Stimulated activated naive CD8-positive, alpha-beta T cell treated with anti-CD3 and anti-CD28 coated beads, Interleukin-15, Interleukin-2, amounts not matched to agents 100 ng/mL and 50 ng/mL, for 24 hours (primary cell): Measurements from ENCODE around the gene ZBTB4.

Experiments used
- H3K27ac Mint-ChIP-seq: one replicate; pipeline ENCODE4 v1.8.0; 2021; ENCODE audit warnings: mild to moderate bottlenecking, mixed read lengths
- H3K27me3 Mint-ChIP-seq: one replicate; pipeline ENCODE4 v1.8.0; 2021; ENCODE audit warnings: mixed read lengths
- H3K36me3 Mint-ChIP-seq: one replicate; pipeline ENCODE4 v1.8.0; 2021; ENCODE audit warnings: low read depth, mixed read lengths
- H3K4me1 Mint-ChIP-seq: one replicate; pipeline ENCODE4 v1.8.0; 2021; ENCODE audit warnings: low read depth, mixed read lengths
- H3K4me3 Mint-ChIP-seq: one replicate; pipeline ENCODE4 v1.8.0; 2021; ENCODE audit warnings: mild to moderate bottlenecking, mixed read lengths
- H3K9me3 Mint-ChIP-seq: one replicate; pipeline ENCODE4 v1.8.0; 2021; ENCODE audit warnings: mixed read lengths

The ZBTB4 gene, protein sequence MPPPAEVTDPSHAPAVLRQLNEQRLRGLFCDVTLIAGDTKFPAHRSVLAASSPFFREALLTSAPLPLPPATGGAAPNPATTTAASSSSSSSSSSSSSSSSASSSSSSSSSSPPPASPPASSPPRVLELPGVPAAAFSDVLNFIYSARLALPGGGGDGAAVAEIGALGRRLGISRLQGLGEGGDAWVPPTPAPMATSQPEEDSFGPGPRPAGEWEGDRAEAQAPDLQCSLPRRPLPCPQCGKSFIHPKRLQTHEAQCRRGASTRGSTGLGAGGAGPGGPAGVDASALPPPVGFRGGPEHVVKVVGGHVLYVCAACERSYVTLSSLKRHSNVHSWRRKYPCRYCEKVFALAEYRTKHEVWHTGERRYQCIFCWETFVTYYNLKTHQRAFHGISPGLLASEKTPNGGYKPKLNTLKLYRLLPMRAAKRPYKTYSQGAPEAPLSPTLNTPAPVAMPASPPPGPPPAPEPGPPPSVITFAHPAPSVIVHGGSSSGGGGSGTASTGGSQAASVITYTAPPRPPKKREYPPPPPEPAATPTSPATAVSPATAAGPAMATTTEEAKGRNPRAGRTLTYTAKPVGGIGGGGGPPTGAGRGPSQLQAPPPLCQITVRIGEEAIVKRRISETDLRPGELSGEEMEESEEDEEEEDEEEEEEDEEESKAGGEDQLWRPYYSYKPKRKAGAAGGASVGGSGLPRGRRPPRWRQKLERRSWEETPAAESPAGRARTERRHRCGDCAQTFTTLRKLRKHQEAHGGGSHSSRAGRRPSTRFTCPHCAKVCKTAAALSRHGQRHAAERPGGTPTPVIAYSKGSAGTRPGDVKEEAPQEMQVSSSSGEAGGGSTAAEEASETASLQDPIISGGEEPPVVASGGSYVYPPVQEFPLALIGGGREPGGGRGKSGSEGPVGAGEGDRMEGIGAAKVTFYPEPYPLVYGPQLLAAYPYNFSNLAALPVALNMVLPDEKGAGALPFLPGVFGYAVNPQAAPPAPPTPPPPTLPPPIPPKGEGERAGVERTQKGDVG

DNA sequence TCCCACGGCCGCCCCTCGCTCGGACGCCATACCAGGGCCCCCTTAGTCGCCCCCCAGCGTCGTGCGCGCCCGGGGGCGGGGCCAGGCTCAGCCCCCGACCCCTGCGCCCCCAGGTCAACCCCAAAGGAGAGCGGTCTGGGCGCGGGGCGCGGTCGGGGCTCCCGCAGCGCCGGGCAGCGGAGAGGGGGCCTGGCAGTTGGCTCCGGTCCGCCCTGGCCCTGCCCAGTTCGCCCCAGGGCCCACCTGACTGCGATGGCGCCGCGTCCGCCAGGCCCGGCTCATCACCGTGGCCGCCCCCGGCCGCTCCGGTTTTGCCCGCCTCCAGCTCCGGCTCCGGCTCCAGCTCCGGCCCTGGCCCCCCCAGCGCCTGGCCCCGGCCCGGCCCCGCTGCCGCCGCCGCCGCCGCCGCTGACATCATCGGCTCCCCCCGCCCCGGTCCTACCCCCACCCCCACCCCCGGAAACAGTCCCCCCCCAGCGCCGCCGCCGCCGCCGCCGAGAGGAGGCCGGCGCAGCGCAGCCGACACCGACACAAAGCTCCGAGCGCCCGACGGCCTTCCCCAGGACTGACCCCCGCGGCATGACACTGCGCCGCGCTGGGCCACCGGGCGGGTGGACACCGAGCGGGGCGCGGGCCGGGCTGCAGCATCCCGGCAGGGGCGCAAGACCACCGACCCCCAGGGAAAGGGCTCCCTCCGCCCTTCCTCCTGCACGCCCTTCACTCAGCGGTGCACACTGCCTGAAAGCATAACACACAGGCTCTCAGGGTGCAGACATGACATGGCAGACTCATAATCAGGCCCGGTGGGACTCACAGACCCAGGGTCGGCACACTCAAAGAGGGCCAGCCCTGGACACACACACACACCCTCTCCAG lies at the start of gene ZBTB4:
TSS of gene ZBTB4 (minus strand) at position 419 of the 876 bp plus-strand sequence. CDS start 12,830 bp downstream, outside the sequence.
- no peaks in the 10 kb centered on the region for H3K9me3 Mint-ChIP-seq
- no peaks in the 10 kb centered on the region for H3K27me3 Mint-ChIP-seq
- H3K4me1 Mint-ChIP-seq: peaks cover 75% of the 10 kb centered on the region
- H3K27ac Mint-ChIP-seq: peak within 1 kb of the TSS; percentile 93
- peak within 1 kb of the TSS; percentile 91 for H3K4me3 Mint-ChIP-seq
- no peaks in the 10 kb centered on the region for H3K36me3 Mint-ChIP-seq

DNA sequence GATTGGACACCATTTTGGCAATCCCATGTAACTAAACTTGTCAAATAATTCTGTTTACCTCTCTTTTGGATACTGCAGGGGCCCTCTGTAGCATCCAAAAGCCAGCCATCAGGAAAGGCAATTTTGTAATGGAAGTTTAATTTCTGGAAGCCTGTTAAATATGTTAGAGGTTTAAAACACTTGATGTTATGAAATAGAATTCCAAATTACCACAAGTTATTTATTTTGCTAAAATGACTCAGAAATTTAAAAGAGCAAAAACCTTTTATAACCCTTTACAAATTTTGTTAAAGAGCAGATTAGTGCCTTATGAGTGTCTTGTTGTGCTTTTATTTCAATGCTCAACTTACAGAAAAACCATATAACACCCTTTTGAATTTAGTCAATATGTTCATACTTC lies 49.4 kb upstream of the ZBTB4 start:
- peaks cover 3% of the 10 kb centered on the region for H3K36me3 Mint-ChIP-seq
- H3K27me3 Mint-ChIP-seq: no peaks in the 10 kb centered on the region
- H3K4me1 Mint-ChIP-seq: no peaks in the 10 kb centered on the region
- H3K27ac Mint-ChIP-seq: no peak overlapping the region
- no peak overlapping the region for H3K4me3 Mint-ChIP-seq
- H3K9me3 Mint-ChIP-seq: peaks cover 8% of the 10 kb centered on the region

DNA sequence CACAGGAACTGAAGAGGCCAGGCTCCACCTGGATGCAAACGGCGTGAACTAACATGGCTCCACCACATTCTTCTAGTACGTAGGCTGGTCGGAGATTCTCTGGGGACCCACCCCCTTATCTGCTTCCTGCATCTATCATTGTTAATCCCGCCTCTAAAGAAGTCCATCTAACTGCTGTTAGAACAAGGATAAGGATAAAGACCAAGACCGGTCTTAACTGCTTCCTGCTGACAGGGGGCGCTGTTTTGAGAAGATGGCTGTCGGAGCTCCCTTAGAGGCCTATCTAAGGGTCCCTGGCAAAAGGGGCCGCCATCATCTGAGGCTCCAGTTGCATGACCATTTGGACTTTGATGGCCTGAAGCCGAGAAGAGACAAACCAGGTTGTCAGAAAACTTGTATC lies 43.6 kb upstream of the ZBTB4 start:
- Mint-ChIP-seq H3K4me1 (peaks cover 3% of the 10 kb centered on the region), H3K4me3 (no peak overlapping the region), H3K9me3 (peaks cover 4% of the 10 kb centered on the region), H3K27me3 (no peaks in the 10 kb centered on the region), H3K36me3 (no peaks in the 10 kb centered on the region), H3K27ac (no peak overlapping the region)

DNA sequence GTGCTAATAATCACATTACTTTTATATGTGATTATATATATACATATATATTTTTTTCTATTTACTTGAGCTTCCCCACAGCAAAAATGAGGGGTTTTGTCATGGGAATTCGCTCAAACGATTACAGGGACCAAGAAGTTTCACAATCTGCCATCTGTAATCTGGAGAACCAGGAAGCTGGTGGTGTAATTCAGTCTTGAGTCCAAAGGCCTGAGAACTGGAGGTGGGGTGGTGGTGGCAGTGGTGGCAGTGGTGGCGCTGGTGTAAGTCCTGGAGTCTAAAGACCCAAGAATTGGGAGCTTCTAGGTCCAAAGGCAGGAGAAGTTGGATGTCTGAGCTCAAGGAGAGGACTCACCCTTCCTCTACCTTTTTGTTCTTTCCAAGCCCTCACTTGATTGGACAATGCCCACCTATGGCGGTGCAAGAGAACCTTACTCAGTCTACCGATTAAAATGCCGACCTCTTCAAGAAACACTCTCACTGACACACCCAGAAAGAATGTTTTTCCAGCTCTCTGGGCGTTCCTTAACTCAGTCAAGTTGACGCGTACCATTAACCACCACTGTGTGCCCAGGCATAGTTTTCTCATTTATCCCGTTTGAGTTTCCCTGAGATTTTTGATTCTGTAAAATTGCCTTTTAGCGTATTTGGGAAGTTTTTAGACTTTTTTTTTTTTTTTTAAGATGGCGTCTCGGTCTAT lies 36.6 kb upstream of the ZBTB4 start:
- H3K4me1 Mint-ChIP-seq: no peaks in the 10 kb centered on the region
- H3K27ac Mint-ChIP-seq: no peak overlapping the region
- peaks cover 18% of the 10 kb centered on the region for H3K36me3 Mint-ChIP-seq

DNA sequence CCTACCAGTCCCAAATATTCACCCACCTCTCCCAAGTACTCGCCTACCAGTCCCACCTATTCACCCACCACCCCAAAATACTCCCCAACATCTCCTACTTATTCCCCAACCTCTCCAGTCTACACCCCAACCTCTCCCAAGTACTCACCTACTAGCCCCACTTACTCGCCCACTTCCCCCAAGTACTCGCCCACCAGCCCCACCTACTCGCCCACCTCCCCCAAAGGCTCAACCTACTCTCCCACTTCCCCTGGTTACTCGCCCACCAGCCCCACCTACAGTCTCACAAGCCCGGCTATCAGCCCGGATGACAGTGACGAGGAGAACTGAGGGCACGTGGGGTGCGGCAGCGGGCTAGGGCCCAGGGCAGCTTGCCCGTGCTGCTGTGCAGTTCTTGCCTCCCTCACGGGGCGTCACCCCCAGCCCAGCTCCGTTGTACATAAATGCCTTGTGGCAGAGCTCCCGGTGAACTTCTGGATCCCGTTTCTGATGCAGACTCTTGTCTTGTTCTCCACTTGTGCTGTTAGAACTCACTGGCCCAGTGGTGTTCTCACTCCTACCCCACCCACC lies 34.5 kb upstream of the ZBTB4 start:
- Mint-ChIP-seq H3K4me3 (no peak overlapping the region), H3K4me1 (no peaks in the 10 kb centered on the region), H3K36me3 (peaks cover 38% of the 10 kb centered on the region), H3K27ac (no peak overlapping the region), H3K9me3 (no peaks in the 10 kb centered on the region), H3K27me3 (no peaks in the 10 kb centered on the region)

More for the DNA sequence above, 36.6 kb upstream of the ZBTB4 start:
- H3K9me3 Mint-ChIP-seq: no peaks in the 10 kb centered on the region
- no peak overlapping the region for H3K4me3 Mint-ChIP-seq
- no peaks in the 10 kb centered on the region for H3K27me3 Mint-ChIP-seq

DNA sequence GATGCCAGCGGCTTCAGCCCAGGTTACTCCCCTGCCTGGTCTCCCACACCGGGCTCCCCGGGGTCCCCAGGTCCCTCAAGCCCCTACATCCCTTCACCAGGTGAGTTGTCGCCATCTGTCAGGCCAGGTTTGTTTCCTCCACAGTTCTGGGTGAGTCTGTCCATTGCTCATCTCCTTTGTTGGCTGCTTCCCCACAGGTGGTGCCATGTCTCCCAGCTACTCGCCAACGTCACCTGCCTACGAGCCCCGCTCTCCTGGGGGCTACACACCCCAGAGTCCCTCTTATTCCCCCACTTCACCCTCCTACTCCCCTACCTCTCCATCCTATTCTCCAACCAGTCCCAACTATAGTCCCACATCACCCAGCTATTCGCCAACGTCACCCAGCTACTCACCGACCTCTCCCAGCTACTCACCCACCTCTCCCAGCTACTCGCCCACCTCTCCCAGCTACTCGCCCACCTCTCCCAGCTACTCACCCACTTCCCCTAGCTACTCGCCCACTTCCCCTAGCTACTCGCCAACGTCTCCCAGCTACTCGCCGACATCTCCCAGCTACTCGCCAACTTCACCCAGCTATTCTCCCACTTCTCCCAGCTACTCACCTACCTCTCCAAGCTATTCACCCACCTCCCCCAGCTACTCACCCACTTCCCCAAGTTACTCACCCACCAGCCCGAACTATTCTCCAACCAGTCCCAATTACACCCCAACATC lies 33.6 kb upstream of the ZBTB4 start:
- no peak overlapping the region for H3K4me3 Mint-ChIP-seq
- no peaks in the 10 kb centered on the region for H3K9me3 Mint-ChIP-seq
- peak overlapping the region; percentile 16 for H3K27ac Mint-ChIP-seq
- H3K27me3 Mint-ChIP-seq: no peaks in the 10 kb centered on the region
- H3K4me1 Mint-ChIP-seq: no peaks in the 10 kb centered on the region
- peaks cover 47% of the 10 kb centered on the region for H3K36me3 Mint-ChIP-seq

DNA sequence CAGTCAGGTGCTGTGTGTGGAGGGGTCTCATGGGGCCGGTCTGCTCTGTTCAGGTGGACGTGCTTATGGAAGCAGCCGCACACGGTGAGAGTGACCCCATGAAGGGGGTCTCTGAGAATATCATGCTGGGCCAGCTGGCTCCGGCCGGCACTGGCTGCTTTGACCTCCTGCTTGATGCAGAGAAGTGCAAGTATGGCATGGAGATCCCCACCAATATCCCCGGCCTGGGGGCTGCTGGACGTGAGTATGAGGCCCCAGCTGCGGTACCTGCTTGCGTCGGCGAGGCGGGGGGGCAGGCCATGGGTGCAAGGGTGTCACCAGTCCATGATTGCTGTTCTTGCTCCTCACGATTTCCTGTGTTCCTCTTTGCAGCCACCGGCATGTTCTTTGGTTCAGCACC lies 32.7 kb upstream of the ZBTB4 start:
- Mint-ChIP-seq H3K4me1 (no peaks in the 10 kb centered on the region), H3K9me3 (no peaks in the 10 kb centered on the region), H3K27me3 (no peaks in the 10 kb centered on the region), H3K36me3 (peaks cover 55% of the 10 kb centered on the region), H3K27ac (no peak overlapping the region), H3K4me3 (no peak overlapping the region)

DNA sequence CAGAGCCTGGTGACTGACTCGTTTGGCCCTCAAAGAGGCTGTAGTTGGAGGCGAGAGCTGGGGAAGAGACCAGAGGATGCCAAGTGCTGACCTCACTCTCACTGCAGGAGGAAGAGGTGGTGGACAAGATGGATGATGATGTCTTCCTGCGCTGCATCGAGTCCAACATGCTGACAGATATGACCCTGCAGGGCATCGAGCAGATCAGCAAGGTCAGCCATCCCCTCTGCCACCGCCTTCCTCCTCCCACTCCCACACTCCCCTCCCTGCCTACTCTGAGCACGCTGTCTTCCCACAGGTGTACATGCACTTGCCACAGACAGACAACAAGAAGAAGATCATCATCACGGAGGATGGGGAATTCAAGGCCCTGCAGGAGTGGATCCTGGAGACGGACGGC lies 31.7 kb upstream of the ZBTB4 start:
- no peaks in the 10 kb centered on the region for H3K27me3 Mint-ChIP-seq
- H3K36me3 Mint-ChIP-seq: peaks cover 63% of the 10 kb centered on the region
- no peak overlapping the region for H3K4me3 Mint-ChIP-seq
- no peak overlapping the region for H3K27ac Mint-ChIP-seq
- no peaks in the 10 kb centered on the region for H3K4me1 Mint-ChIP-seq
- no peaks in the 10 kb centered on the region for H3K9me3 Mint-ChIP-seq

DNA sequence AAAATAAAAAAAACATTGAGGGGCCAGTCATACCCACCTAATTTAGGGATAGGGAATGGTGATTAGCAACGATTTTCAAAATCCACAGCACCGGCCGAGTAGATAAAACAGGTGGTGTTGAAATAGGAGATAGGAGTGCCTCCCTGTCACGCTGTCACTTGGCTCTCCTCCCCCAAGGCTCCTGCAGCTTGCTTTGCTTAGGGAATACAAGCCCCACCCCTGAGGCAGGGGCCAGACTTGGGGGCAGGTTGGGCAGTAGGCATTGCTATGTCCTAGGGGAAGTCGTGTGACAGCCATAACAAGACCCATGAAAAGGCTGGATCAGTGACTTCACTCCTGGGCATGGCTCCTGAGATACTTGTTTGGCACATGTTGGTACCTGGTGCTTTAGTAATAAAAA lies 30.5 kb upstream of the ZBTB4 start:
- H3K27ac Mint-ChIP-seq: no peak overlapping the region
- H3K4me1 Mint-ChIP-seq: no peaks in the 10 kb centered on the region
- no peaks in the 10 kb centered on the region for H3K27me3 Mint-ChIP-seq
- no peaks in the 10 kb centered on the region for H3K9me3 Mint-ChIP-seq
- H3K36me3 Mint-ChIP-seq: peaks cover 66% of the 10 kb centered on the region
- no peak overlapping the region for H3K4me3 Mint-ChIP-seq

DNA sequence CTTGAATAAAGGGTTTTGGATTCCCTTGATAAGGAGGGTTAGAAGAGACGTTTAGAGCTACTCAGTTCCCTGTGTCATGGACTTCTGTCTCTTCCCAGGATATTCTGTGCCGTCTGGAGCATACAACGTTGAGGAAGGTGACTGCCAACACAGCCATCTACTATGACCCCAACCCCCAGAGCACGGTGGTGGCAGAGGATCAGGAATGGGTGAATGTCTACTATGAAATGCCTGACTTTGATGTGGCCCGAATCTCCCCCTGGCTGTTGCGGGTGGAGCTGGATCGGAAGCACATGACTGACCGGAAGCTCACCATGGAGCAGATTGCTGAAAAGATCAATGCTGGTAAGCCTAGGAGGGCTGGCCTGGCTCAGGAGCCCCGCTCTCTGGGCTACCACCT lies 29.4 kb upstream of the ZBTB4 start:
- H3K9me3 Mint-ChIP-seq: no peaks in the 10 kb centered on the region
- H3K4me3 Mint-ChIP-seq: no peak overlapping the region
- H3K4me1 Mint-ChIP-seq: no peaks in the 10 kb centered on the region
- peaks cover 71% of the 10 kb centered on the region for H3K36me3 Mint-ChIP-seq
- H3K27ac Mint-ChIP-seq: no peak overlapping the region
- H3K27me3 Mint-ChIP-seq: no peaks in the 10 kb centered on the region

DNA sequence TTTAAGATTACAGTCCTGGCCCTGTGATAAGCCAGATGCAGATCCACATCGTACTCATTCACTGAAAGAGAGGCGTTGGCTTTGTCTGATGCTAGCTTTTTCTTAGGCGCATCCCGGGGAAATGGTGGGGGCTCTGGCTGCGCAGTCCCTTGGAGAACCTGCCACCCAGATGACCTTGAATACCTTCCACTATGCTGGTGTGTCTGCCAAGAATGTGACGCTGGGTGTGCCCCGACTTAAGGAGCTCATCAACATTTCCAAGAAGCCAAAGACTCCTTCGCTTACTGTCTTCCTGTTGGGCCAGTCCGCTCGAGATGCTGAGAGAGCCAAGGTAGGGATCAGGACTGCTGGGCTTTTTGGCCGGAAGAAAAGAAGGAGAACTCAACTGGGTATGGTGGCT lies 28.7 kb upstream of the ZBTB4 start:
- no peak overlapping the region for H3K27ac Mint-ChIP-seq

DNA sequence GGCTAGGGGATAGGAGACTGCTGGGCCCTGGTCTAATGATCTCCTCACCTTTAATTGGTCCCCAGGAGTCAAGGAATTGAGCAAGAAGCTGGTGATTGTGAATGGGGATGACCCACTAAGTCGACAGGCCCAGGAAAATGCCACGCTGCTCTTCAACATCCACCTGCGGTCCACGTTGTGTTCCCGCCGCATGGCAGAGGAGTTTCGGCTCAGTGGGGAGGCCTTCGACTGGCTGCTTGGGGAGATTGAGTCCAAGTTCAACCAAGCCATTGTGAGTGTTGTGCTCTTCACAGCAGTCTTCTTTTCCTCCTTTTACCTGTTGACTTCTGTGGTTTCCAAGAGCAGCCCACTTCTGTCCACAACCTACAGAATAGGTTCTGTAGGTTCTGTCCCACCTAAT lies 24.1 kb upstream of the ZBTB4 start:
- no peak overlapping the region for H3K4me3 Mint-ChIP-seq
- H3K4me1 Mint-ChIP-seq: no peaks in the 10 kb centered on the region
- peaks cover 81% of the 10 kb centered on the region for H3K36me3 Mint-ChIP-seq
- H3K27ac Mint-ChIP-seq: peak overlapping the region; percentile 63
- no peaks in the 10 kb centered on the region for H3K9me3 Mint-ChIP-seq
- H3K27me3 Mint-ChIP-seq: no peaks in the 10 kb centered on the region

More for the DNA sequence above, 28.7 kb upstream of the ZBTB4 start:
- Mint-ChIP-seq H3K4me3 (no peak overlapping the region), H3K27me3 (no peaks in the 10 kb centered on the region), H3K4me1 (no peaks in the 10 kb centered on the region), H3K36me3 (peaks cover 78% of the 10 kb centered on the region), H3K9me3 (no peaks in the 10 kb centered on the region)

DNA sequence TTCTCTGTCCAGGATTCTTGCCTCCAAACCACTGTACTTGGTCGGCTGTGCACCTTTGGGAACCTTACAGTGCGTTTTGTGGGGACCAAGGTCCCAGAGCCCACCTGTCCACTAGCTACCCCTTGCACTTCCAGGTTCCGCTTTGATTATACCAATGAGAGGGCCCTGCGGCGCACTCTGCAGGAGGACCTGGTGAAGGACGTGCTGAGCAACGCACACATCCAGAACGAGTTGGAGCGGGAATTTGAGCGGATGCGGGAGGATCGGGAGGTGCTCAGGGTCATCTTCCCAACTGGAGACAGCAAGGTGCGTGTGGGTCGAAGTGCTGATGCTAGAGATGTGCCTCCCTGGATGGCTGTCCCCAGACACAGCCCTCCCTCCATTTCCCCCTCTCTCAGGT lies 23.6 kb upstream of the ZBTB4 start:
- no peaks in the 10 kb centered on the region for H3K4me1 Mint-ChIP-seq
- H3K4me3 Mint-ChIP-seq: no peak overlapping the region
- no peaks in the 10 kb centered on the region for H3K9me3 Mint-ChIP-seq
- no peaks in the 10 kb centered on the region for H3K27me3 Mint-ChIP-seq
- no peak overlapping the region for H3K27ac Mint-ChIP-seq
- H3K36me3 Mint-ChIP-seq: peaks cover 80% of the 10 kb centered on the region
